Measurements from ENCODE around the gene AFG1L.

GRCh38 chr6:108341372-108341771, 46.5 kb downstream of the AFG1L start:
- TF ChIP-seq IRF1 (CRISPR knock-in tag; IDR thresholded peaks at IDR 0.05) = no peak
- no peak for TF ChIP-seq CTCF (IDR thresholded peaks at IDR 0.05)
- no peak for TF ChIP-seq NR2C2 (CRISPR knock-in tag; IDR thresholded peaks at IDR 0.05)
- TF ChIP-seq PREB (CRISPR knock-in tag; IDR thresholded peaks at IDR 0.05; ENCODE audit: borderline replicate concordance) = no peak
- no peak for TF ChIP-seq USF2 (CRISPR knock-in tag; IDR thresholded peaks at IDR 0.05)
- no peak for TF ChIP-seq MAX (CRISPR knock-in tag; IDR thresholded peaks at IDR 0.05)
- TF ChIP-seq STAT6 (CRISPR knock-in tag; conservative IDR thresholded peaks at IDR 0.05; ENCODE audit: low read depth) = no peak
- TF ChIP-seq ESRRA (CRISPR knock-in tag; IDR thresholded peaks at IDR 0.05; ENCODE audit: borderline replicate concordance) = no peak
- no peak for TF ChIP-seq ZSCAN18 (CRISPR knock-in tag; IDR thresholded peaks at IDR 0.05)
- no peak for TF ChIP-seq ZNF138 (CRISPR knock-in tag; conservative IDR thresholded peaks at IDR 0.05)
- no peak for TF ChIP-seq FOXK1 (CRISPR knock-in tag; IDR thresholded peaks at IDR 0.05)
- TF ChIP-seq ZNF232 (CRISPR knock-in tag; IDR thresholded peaks at IDR 0.05) = no peak
- no peak for TF ChIP-seq MXD4 (CRISPR knock-in tag; IDR thresholded peaks at IDR 0.05; ENCODE audit: borderline replicate concordance)
- TF ChIP-seq CREB1 (CRISPR knock-in tag; IDR thresholded peaks at IDR 0.05) = no peak
